Progenitor cell of endocrine pancreas (in vitro differentiated cells): Measurements from ENCODE around the gene PRDX4. TPM values are rescaled to one million over a fixed set of nuclear protein-coding genes. Genes with fewer than 3 reads are reported as not detected.

Experiments used
- DNase-seq: peaks from one replicate; pipeline ENCODE4 v3.0.0; 2021; ENCODE audit warnings: low spot score; ENCODE audit not compliant: unreplicated experiment
- H3K27ac Mint-ChIP-seq: 2 replicates; pipeline ENCODE4 v1.8.0; 2021; ENCODE audit warnings: mild to moderate bottlenecking, moderate library complexity, mixed read lengths
- H3K27me3 Mint-ChIP-seq: 2 replicates; pipeline ENCODE4 v1.8.0; 2021; ENCODE audit warnings: mixed read lengths
- H3K36me3 Mint-ChIP-seq: 2 replicates; pipeline ENCODE4 v1.8.0; 2022; ENCODE audit warnings: mixed read lengths; ENCODE audit not compliant: insufficient read depth
- H3K4me1 Mint-ChIP-seq: 2 replicates; pipeline ENCODE4 v1.8.0; 2021; ENCODE audit warnings: low read depth, mixed read lengths
- H3K4me3 Mint-ChIP-seq: 2 replicates; pipeline ENCODE4 v1.8.0; 2021; ENCODE audit warnings: low read depth, mild to moderate bottlenecking, moderate library complexity, mixed read lengths
- H3K9me3 Mint-ChIP-seq: 2 replicates; pipeline ENCODE4 v1.8.0; 2021; ENCODE audit warnings: low read depth, mixed read lengths
- total RNA-seq: library from RNA; stranded (reverse); gene quantifications from 2 replicates; pipeline ENCODE4 v1.2.1, GENCODE V29; 2021
- TF ChIP-seq, protein P1 (sequence below): fragments of 200-600 bp; sonication (generic); IDR thresholded peaks from one replicate; pipeline ENCODE4 v1.5.0; 2021; ENCODE audit warnings: antibody characterized with exemption, mild to moderate bottlenecking; ENCODE audit not compliant: unreplicated experiment

The PRDX4 gene
- total RNA-seq, 1 donor from 2014 or later, result 133 TPM

DNA sequence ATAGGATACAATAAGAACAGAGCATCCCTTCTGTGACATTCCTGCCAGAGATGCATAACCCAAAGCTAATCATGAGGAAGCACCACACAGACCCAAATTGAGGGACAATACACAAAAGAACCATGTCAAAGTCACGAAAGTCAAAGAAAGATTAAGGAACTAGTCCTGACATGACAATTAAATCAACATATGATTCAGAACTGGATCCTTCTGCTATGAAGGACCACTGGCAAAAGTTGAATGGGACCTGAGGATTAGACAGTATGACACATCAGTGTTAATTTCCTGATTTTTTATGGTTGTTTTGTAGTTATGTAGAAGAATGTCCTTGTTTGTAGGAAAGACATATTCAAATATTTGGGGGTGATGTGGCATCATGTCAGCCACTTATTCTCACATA is 61.9 kb downstream of the PRDX4 start:
- no peak for DNase-seq
- Mint-ChIP-seq H3K36me3 (peaks cover 9% of the 10 kb centered on the region), H3K4me1 (no peaks in the 10 kb centered on the region), H3K27ac (no peak overlapping the region), H3K9me3 (peaks cover 3% of the 10 kb centered on the region), H3K27me3 (no peaks in the 10 kb centered on the region), H3K4me3 (no peak overlapping the region)
- TF ChIP-seq, protein P1, sequence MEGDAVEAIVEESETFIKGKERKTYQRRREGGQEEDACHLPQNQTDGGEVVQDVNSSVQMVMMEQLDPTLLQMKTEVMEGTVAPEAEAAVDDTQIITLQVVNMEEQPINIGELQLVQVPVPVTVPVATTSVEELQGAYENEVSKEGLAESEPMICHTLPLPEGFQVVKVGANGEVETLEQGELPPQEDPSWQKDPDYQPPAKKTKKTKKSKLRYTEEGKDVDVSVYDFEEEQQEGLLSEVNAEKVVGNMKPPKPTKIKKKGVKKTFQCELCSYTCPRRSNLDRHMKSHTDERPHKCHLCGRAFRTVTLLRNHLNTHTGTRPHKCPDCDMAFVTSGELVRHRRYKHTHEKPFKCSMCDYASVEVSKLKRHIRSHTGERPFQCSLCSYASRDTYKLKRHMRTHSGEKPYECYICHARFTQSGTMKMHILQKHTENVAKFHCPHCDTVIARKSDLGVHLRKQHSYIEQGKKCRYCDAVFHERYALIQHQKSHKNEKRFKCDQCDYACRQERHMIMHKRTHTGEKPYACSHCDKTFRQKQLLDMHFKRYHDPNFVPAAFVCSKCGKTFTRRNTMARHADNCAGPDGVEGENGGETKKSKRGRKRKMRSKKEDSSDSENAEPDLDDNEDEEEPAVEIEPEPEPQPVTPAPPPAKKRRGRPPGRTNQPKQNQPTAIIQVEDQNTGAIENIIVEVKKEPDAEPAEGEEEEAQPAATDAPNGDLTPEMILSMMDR, result no peak

DNA sequence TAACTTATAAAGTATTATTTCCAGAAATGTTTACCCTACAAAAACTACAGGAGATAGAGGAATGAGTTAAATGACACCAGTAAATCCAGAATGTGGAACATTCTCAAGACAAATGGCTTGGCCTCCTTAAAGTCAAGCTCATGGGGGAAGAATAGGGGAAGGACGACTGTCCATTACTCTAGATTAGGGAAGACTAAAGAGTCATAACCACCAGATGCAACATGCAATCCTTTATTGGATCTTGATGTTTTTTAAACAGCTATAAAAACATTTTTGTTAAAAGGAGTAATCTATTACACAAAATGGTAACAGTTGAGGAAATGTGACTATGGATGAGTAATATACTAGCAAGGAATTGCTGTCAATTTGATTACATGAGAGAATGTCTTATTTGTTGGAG is 64.7 kb downstream of the PRDX4 start:
- DNase-seq, result no peak
- H3K27me3 Mint-ChIP-seq, result no peaks in the 10 kb centered on the region
- TF ChIP-seq, protein P1, result no peak
- H3K4me3 Mint-ChIP-seq, result no peak overlapping the region
- H3K36me3 Mint-ChIP-seq, result peaks cover 9% of the 10 kb centered on the region
- H3K4me1 Mint-ChIP-seq, result peaks cover 4% of the 10 kb centered on the region
- H3K27ac Mint-ChIP-seq, result no peak overlapping the region
- peaks cover 3% of the 10 kb centered on the region for H3K9me3 Mint-ChIP-seq

DNA sequence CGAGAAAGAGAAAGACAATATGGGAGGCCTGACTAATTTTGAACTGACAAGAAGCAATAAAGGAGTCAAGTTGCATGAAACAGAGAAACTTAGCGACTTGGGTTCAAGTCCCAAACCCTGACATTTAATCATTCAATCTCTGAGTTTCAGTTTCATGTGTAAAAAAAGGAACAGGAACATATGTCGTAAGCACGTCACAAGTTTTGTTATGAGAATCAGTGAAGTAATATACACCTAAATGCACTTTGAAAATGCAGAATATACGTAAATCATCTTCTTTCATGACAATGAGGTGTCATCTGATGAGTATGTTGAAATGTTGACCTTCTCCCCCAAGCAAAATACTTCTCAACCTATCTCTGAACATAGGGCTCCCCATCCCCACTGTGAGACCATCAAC is 65.4 kb downstream of the PRDX4 start:
- no peak for DNase-seq
- no peak overlapping the region for H3K4me3 Mint-ChIP-seq
- no peak overlapping the region for H3K27ac Mint-ChIP-seq
- TF ChIP-seq, protein P1, result no peak
- peaks cover 4% of the 10 kb centered on the region for H3K4me1 Mint-ChIP-seq
- H3K9me3 Mint-ChIP-seq, result peaks cover 3% of the 10 kb centered on the region
- no peaks in the 10 kb centered on the region for H3K27me3 Mint-ChIP-seq
- peaks cover 7% of the 10 kb centered on the region for H3K36me3 Mint-ChIP-seq

Other genes starting within 250 kb of the PRDX4 start
- 33.8 and 36.1 TPM in 2 replicates for gene ACOT9, start 75.8 kb downstream of the PRDX4 start, total RNA-seq
- 193 and 242 TPM in 2 replicates for gene SAT1, start 115.7 kb downstream of the PRDX4 start, total RNA-seq
- 75.9 and 92.4 TPM in 2 replicates for gene APOO, start 240.4 kb downstream of the PRDX4 start, total RNA-seq
- 0.22 and 0.29 TPM in 2 replicates for gene CXorf58, start 240.5 kb downstream of the PRDX4 start, total RNA-seq